ENCODE results near the gene MUC22. TPM values are rescaled to one million over a fixed set of nuclear protein-coding genes. Genes with fewer than 3 reads are reported as not detected.

The MUC22 gene
- total RNA-seq, 2 experiments from 2014 or later: not detected

DNA sequence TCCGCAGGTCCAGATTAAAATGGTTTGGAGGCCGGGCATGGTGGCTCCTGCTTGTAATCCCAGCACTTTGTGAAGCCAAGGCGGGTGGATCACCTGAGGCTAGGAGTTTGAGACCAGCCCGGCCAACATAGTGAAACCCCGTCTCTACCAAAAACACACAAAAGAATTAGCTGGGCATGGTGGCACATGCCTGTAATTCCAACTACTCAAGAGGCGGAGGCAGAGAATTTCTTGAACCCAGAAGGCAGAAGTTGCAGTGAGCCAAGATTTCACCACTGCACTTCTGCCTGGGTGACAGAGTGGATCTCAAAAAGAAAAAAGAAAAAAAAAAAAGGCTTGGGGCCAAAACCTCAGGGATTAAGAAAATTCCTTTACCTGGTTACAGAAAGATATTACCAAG is 71.6 kb downstream of the MUC22 start:
- Mint-ChIP-seq H3K4me3 (no peak overlapping the region), H3K9me3 (no peaks in the 10 kb centered on the region), H3K4me1 (peaks cover 12% of the 10 kb centered on the region), H3K36me3 (ENCODE audit: low read depth) (no peaks in the 10 kb centered on the region), H3K27me3 (peaks cover 21% of the 10 kb centered on the region), H3K27ac (no peak overlapping the region)
- DNase-seq: no peak
- ChIA-PET POLR2A (no interaction called here), CTCF (interaction anchor here (0.7 to 1.3 kb wide), 2 partner anchors 8 to 255 kb away, joined by 3 to 6 read pairs; no protein-coding TSS in a partner anchor)

GRCh38 chr6:31083742-31084354 is 73.6 kb downstream of the MUC22 start:
- no peaks in the 10 kb centered on the region for H3K36me3 Mint-ChIP-seq (ENCODE audit: low read depth)
- H3K27me3 Mint-ChIP-seq: peaks cover 25% of the 10 kb centered on the region
- DNase-seq: peak; percentile 58
- H3K9me3 Mint-ChIP-seq: no peaks in the 10 kb centered on the region
- H3K27ac Mint-ChIP-seq: no peak overlapping the region
- H3K4me1 Mint-ChIP-seq: peaks cover 21% of the 10 kb centered on the region
- no peak overlapping the region for H3K4me3 Mint-ChIP-seq
- CTCF ChIA-PET: interaction anchor here (0.5 to 2.4 kb wide), 7 partner anchors 12 to 311 kb away, joined by 3 to 7 read pairs (median 3); no protein-coding TSS in a partner anchor
- POLR2A ChIA-PET: interaction anchor here (1.0 kb wide), 1 partner anchor 168 kb away, joined by 4 read pairs; no protein-coding TSS in a partner anchor

Other genes with a start within 250 kb of the MUC22 start
- 1 to 10 TPM; 1.8 to 3.2 TPM for gene DDR1, start 126.0 kb upstream of the MUC22 start, total RNA-seq
- 10 to 100 TPM; 25.6 to 26.4 TPM for gene GTF2H4, start 102.3 kb upstream of the MUC22 start, total RNA-seq
- gene VARS2, start 96.2 kb upstream of the MUC22 start, total RNA-seq: 10 to 100 TPM; 33.6 to 37.0 TPM
- gene SFTA2, start 78.3 kb upstream of the MUC22 start, total RNA-seq: not detected
- gene MUCL3, start 69.5 kb upstream of the MUC22 start, total RNA-seq: not detected
- gene MUC21, start 26.8 kb upstream of the MUC22 start, total RNA-seq: not detected
- gene C6orf15, start 102.1 kb downstream of the MUC22 start, total RNA-seq: not detected
- gene PSORS1C1, start 104.3 kb downstream of the MUC22 start, total RNA-seq: not detected
- gene CDSN, start 110.0 kb downstream of the MUC22 start, total RNA-seq: not detected
- not detected for gene PSORS1C2, start 128.6 kb downstream of the MUC22 start, total RNA-seq
- gene CCHCR1, start 147.3 kb downstream of the MUC22 start, total RNA-seq: 10 to 100 TPM; 36.1 to 36.7 TPM
- 10 to 100 TPM; 78.9 to 80.7 TPM for gene TCF19, start 148.1 kb downstream of the MUC22 start, total RNA-seq
- gene POU5F1, start 160.2 kb downstream of the MUC22 start, total RNA-seq: not detected